Measurements from ENCODE around the gene TSPAN18. TPM values are rescaled to one million over a fixed set of nuclear protein-coding genes. Genes with fewer than 3 reads are reported as not detected.

TSPAN18 gene
- total RNA-seq, 4 donors from 2014 or later, result 2.6 to 28.9 (median 4.9) TPM

DNA sequence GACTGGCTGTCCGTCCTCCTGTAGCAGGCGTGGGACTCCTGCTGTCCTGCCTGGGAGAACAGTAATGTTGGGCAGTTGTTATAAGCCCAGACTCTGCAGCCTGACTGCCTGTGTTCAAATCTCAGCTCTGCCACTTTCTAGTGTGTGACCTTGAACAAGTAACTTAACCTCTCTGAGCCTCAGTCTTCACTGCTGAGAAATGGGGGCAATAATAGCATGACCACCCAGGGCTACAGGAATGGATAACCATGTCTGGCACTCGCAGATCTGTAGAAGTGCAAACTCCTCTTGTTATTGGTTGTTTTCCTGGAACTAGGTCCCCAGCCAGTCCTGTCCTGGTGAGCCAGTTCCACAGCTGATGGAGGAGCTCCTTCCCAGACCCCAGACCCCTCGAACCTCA, 154.2 kb downstream of the TSPAN18 start:
- H3K27me3 ChIP-seq, result peaks cover 6% of the 10 kb centered on the region
- H3K9me3 ChIP-seq, result no peaks in the 10 kb centered on the region
- no peak for DNase-seq
- 73 to 76% methylated on average over 2 to 3 of the region's 4 CpGs for WGBS, 2 donors (ENCODE audit: low coverage in 1 of 2)
- peaks cover 0 to 9% (median 4%) of the 10 kb centered on the region in 4 donors for H3K4me1 ChIP-seq
- TF ChIP-seq POLR2A (IDR thresholded peaks at IDR 0.05), result no peak
- in situ Hi-C loops (cut with MboI; ENCODE audit: low pct_ligation_motif_present in 1 of 4, low pct_unique_long_range_greater_than_20kb in 1 of 4, low sequenced_read_pairs in 3 of 4), result loop anchor here in 2 of 4 donors (25.0 kb wide), 2 partner anchors 144 to 569 kb away; partner anchors contain the start of genes ALX4 (in 1 of the 2) and TSPAN18 (in 1 of the 2)
- intact Hi-C loops (cut with DNase I; ENCODE audit: low total_unique reads), result no loop called here
- H3K36me3 ChIP-seq, result no peaks in the 10 kb centered on the region
- H3K4me3 ChIP-seq, result no peak overlapping the region
- H3K27ac ChIP-seq, result no peak overlapping the region

- Histone ChIP-seq H3K4me3 (no peak overlapping the region), H3K9me3 (no peaks in the 10 kb centered on the region), H3K27ac (no peak overlapping the region), H3K27me3 (peaks cover 4% of the 10 kb centered on the region), H3K36me3 (no peaks in the 10 kb centered on the region), H3K4me1 (peaks cover 0 to 18% (median 11%) of the 10 kb centered on the region in 4 donors)
- intact Hi-C loops (cut with DNase I; ENCODE audit: low total_unique reads) (no loop called here), in situ Hi-C loops (cut with MboI; ENCODE audit: low pct_ligation_motif_present in 1 of 4, low pct_unique_long_range_greater_than_20kb in 1 of 4, low sequenced_read_pairs in 3 of 4) (loop anchor here in 2 of 4 donors (25.0 kb wide), 2 partner anchors 146 to 571 kb away; partner anchors contain the start of genes ALX4 (in 1 of the 2) and TSPAN18 (in 1 of the 2))
- 47 to 60% methylated on average over 1 to 6 of the region's 6 CpGs for WGBS, 2 donors (ENCODE audit: low coverage in 1 of 2)
- TF ChIP-seq EP300 (IDR thresholded peaks at IDR 0.05; ENCODE audit: low read depth) (no peak), POLR2AphosphoS5 (IDR thresholded peaks at IDR 0.05) (no peak), POLR2A (IDR thresholded peaks at IDR 0.05) (no peak), CTCF (IDR thresholded peaks at IDR 0.05) (no peak)
- DNase-seq, result peak; percentile 24
Observed at GRCh38 chr11:44883277-44883676, 156.5 kb downstream of the TSPAN18 start.

DNA sequence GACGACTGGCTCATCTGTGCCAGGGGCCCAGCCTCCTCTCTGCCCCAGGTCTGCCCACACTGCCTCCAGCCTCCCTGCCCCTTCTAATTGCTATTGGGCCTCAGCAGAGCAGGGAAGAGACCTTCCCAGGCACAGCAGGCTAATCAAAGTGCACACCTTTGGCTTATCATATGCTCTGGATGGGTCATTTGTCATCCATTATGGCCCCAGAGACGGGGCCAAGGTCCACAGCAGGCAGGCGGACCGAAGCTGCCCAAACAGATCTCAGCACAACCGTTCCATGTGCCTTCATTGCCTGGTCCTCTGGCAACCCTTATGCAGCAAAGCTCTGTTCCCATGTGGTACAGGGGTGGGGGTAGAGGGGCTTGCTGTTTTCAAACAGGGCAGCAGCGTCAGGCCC, 157.3 kb downstream of the TSPAN18 start:
- Histone ChIP-seq H3K27ac (no peak overlapping the region), H3K27me3 (peaks cover 4% of the 10 kb centered on the region), H3K36me3 (no peaks in the 10 kb centered on the region), H3K4me1 (peaks cover 0 to 18% (median 11%) of the 10 kb centered on the region in 4 donors), H3K9me3 (no peaks in the 10 kb centered on the region), H3K4me3 (no peak overlapping the region)
- in situ Hi-C loops (cut with MboI; ENCODE audit: low pct_ligation_motif_present in 1 of 4, low pct_unique_long_range_greater_than_20kb in 1 of 4, low sequenced_read_pairs in 3 of 4), result loop anchor here in 2 of 4 donors (25.0 kb wide), 2 partner anchors 147 to 572 kb away; partner anchors contain the start of genes ALX4 (in 1 of the 2) and TSPAN18 (in 1 of the 2)
- TF ChIP-seq POLR2A (IDR thresholded peaks at IDR 0.05) (no peak), EP300 (IDR thresholded peaks at IDR 0.05; ENCODE audit: low read depth) (no peak), CTCF (IDR thresholded peaks at IDR 0.05) (no peak), POLR2AphosphoS5 (IDR thresholded peaks at IDR 0.05) (no peak)
- intact Hi-C loops (cut with DNase I; ENCODE audit: low total_unique reads), result no loop called here
- WGBS, 2 donors (ENCODE audit: low coverage in 1 of 2), result 67% methylated on average over 6 of the region's 6 CpGs; no CpG with 5 or more reads in 1 of the 2 donors
- DNase-seq, result peak; percentile 23

DNA sequence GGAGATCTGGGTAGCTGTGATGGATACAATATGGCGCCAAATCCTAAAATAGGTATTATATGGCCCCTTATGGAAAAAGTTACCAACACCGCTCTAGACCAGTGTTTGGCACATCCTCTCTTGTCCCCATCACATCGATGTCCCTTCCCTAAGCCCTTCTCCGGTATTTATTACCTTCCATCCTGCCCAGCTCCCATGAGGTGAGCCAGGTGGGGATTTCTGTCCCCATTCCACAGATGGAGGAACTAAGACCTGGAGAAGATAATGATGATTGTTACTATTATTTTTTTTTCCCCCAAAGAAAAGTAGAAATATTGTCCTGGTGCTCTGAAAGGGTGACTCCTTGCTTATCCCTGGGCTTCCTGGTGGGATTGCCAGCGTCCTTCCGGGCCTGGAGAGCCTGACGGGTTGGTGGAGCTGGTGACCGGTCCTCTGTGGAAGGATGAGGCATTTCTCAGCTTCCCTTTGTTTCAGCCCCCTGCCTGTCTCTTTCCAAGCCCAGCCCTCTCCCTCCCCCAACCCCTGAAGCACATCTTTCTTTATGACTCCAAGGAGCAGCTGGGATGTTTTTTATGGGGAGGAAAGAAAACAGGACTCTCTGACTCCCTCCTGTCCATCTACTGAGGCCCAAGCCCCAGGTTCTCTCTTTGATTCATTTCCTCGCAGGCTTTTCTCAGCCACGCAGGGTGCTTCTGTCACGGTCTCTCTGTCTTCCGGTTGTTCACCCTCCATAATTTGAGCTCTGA, 158.5 kb downstream of the TSPAN18 start:
- in situ Hi-C loops (cut with MboI; ENCODE audit: low pct_ligation_motif_present in 1 of 4, low pct_unique_long_range_greater_than_20kb in 1 of 4, low sequenced_read_pairs in 3 of 4), result loop anchor here in 2 of 4 donors (25.0 kb wide), 2 partner anchors 148 to 573 kb away; partner anchors contain the start of genes ALX4 (in 1 of the 2) and TSPAN18 (in 1 of the 2)
- H3K36me3 ChIP-seq, result no peaks in the 10 kb centered on the region
- peak overlapping the region in 3 of 4 donors; percentile 50 to 68 (median 66) for H3K27ac ChIP-seq
- H3K4me3 ChIP-seq, result no peak overlapping the region
- WGBS, 2 donors (ENCODE audit: low coverage in 1 of 2), result 75 to 86% methylated on average over 7 to 12 of the region's 12 CpGs
- H3K4me1 ChIP-seq, result peaks cover 0 to 18% (median 11%) of the 10 kb centered on the region in 4 donors
- TF ChIP-seq POLR2A (IDR thresholded peaks at IDR 0.05), result no peak
- no peak for TF ChIP-seq EP300 (IDR thresholded peaks at IDR 0.05; ENCODE audit: low read depth)
- no peak for TF ChIP-seq CTCF (IDR thresholded peaks at IDR 0.05)
- no peak for TF ChIP-seq POLR2AphosphoS5 (IDR thresholded peaks at IDR 0.05)
- H3K27me3 ChIP-seq, result no peaks in the 10 kb centered on the region
- no peaks in the 10 kb centered on the region for H3K9me3 ChIP-seq
- intact Hi-C loops (cut with DNase I; ENCODE audit: low total_unique reads), result no loop called here
- DNase-seq, result no peak

Data from transverse colon (tissue), 4 donors.